HG03097 (cell line): ENCODE results near the gene CELA3B.
A peak's percentile ranks its signal among the peaks of the same experiment; 100 is the strongest.
"Not testable (repeated sequence)": the region's sequence is repeated elsewhere in the genome, so short reads cannot be mapped to it uniquely, and the experiment has no call there.

Experiments used
- ATAC-seq: cut with Tn5 transposase; IDR thresholded peaks from one replicate; pipeline ENCODE4 v1.9.1; 2021; ENCODE audit not compliant: unreplicated experiment, low FRiP score

The CELA3B gene

DNA sequence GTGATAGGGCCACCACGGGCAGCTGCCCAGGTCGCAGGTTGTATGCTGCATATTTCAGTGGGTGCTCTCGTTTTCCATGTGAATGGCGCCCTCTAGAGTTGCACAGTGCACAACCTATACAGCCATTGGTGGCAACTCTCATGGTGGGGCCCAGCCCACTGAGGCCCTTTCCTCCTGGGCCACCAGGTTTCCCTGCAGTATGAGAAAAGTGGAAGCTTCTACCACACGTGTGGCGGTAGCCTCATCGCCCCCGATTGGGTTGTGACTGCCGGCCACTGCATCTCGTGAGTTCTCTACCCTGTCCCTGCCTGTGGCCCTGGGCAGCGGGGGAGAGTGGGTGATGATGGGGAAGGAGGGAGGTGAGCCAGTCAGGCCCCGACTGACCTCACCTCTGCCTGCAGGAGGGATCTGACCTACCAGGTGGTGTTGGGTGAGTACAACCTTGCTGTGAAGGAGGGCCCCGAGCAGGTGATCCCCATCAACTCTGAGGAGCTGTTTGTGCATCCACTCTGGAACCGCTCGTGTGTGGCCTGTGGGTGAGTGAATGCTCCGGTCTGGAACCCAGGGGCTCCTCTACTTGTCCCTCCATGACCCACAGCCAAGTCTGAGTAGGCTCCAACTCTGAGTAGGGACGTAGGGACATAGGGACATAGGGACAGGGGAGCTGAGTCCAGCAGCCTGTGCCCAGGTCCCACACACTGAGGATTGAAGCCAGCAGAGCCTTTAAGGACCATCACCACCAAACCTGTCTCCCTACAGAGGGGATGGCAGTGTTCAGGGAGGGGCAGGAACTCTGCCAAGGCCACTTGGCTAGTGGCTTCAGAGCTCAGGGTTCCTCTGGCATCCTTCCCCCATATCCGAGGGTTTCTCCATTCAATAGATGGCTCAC lies 28.7 kb downstream of the CELA3B start:
- not testable (repeated sequence) for ATAC-seq

DNA sequence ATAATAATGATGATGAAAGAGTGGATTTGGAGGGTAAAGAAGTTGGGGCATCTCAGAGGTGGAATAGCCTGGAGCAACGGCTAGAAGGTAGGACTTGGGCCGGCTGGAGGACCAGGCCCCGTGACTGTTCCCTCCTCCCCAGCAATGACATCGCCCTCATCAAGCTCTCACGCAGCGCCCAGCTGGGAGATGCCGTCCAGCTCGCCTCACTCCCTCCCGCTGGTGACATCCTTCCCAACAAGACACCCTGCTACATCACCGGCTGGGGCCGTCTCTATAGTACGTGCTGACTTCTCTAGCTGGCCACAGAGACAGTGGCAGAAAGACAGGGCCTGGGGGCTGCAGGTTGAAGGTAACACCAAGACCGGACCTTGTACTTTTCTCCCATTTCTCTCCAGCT lies 29.9 kb downstream of the CELA3B start:
- ATAC-seq, result not testable (repeated sequence)

DNA sequence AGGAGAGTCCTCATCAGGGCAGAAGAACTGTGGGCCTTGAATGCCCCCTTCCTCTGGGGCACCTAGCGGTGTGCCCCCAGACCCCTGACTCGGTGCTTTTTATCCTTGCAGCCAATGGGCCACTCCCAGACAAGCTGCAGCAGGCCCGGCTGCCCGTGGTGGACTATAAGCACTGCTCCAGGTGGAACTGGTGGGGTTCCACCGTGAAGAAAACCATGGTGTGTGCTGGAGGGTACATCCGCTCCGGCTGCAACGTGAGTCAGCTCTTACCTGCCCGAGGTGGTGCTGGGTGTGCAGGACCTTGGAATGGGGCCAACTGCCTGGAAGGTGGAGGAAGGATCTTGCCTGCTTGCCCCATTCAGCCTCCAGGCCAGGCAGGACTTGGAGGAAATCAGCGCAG lies 30.4 kb downstream of the CELA3B start:
- not testable (repeated sequence) for ATAC-seq

DNA sequence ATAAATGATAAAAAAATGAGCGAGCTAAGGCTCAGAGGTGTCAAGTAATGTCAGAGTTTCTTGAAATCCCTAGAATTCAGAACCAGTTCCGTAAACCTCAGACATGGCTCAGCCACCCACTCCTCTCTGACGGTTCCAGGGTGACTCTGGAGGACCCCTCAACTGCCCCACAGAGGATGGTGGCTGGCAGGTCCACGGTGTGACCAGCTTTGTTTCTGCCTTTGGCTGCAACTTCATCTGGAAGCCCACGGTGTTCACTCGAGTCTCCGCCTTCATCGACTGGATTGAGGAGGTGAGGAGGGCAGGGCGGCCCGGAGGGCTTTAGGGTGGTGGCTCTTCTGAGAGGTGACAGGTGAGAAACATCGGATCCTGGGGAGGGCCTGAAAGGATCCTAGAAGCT lies 32.7 kb downstream of the CELA3B start:
- ATAC-seq, result not testable (repeated sequence)

DNA sequence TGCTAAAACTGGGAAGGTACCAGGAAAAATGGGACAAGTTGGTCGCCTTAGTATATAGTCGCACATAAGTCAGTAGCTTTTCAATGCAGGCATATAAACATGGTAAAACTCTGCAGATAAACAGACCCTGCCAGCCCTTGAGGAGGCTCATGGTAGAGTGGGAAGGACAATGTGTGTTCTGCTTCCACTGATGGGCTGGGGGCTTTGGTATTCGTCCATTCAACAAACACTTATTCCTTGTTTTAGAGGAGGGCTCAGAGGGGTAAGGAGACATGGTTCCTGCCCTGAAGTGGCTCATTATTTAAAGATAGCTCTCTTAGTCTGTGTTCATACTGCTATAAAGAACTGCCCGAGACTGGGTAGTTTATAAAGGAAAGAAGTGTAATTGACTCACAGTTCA lies 35.9 kb downstream of the CELA3B start:
- not testable (repeated sequence) for ATAC-seq

DNA sequence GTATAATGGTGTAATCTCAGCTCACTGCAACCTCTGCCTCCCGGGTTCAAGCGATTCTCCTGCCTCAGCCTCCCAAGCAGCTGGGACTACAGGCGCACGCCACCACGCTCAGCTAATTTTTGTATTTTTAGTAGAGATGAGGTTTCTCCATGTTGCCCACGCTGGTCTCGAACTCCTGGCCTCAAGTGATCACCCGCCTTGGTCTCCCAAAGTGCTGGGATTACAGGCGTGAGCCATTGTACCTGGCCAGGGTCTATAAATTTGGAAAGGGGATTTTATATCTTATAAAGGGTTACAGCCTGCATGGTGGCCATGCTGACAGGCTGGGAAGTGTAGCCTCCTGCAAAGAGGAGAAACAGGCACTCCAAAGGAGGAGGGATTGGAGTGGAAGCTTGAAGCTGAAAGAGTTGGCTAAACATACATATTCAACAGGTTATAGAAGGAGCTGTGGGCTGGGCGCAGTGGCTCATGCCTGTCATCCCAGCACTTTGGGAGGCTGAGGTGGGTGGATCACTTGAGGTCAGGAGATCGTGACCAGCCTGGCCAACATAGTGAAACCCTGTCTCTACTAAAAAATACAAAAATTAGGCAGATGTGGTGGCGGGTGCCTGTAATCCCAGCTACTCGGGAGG lies 37.9 kb downstream of the CELA3B start:
- not testable (repeated sequence) for ATAC-seq

DNA sequence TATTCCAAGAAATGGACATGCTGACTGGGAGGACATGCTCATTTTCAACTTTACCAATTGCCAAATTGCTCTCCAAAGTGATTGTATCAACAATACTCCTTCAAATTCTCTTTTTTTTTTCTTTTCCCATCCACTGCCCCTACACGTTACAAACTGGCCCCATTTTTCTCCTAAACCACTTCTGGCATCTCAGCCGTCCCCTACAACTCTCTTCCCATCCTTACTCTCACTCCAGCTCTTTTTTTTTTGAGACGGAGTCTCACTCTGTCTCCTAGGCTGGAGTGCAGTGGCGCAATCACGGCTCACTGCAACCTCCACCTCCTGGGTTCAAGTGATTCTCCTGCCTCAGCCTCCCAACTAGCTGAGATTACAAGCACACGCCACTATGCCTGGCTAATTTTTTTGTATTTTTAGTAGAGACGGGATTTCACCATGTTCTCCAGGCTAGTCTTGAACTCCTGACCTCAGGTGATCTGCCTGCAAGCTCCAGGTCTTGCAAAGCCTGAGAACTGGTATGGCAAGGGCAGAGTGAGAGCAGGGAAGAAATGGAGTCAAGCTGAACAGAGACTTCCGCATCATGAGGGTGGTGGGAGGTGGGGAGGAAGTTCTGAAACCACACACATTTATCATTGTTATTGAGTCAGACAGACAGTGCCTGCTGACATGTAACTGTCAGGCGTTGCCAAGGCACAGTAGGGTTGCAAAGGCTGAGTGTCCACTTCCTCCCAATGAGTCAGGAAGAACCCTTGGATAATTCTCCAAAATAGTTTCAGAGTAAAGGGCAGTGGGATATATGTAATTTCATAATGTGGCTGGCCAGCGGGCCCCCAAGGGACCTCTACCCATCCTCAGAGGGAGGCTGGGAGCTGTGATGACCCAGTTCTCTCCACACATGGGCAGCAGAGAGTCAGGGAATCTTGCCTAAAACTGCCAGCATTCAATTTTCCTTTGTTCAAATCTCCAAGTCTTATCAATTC lies 42.0 kb downstream of the CELA3B start:
- peak; percentile 65 for ATAC-seq

DNA sequence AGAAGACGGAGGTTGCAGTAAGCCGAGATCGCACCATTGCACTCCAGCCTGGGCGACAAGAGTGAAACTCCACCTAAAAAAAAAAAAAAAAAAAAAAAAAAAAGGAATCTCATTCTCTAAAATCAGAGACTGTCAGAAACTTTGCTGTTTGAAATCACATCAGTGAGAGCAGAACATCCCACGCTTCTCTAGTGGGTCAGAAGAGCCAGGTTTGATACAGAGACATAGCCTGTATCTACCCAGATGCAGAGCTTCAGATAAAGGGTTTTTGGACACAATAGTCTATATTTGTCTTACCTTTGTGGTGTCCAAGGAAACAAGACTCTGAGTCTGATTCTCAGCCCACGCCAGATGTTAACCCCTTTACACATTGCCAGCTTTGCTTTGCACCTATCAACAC lies 44.2 kb downstream of the CELA3B start:
- no peak for ATAC-seq

DNA sequence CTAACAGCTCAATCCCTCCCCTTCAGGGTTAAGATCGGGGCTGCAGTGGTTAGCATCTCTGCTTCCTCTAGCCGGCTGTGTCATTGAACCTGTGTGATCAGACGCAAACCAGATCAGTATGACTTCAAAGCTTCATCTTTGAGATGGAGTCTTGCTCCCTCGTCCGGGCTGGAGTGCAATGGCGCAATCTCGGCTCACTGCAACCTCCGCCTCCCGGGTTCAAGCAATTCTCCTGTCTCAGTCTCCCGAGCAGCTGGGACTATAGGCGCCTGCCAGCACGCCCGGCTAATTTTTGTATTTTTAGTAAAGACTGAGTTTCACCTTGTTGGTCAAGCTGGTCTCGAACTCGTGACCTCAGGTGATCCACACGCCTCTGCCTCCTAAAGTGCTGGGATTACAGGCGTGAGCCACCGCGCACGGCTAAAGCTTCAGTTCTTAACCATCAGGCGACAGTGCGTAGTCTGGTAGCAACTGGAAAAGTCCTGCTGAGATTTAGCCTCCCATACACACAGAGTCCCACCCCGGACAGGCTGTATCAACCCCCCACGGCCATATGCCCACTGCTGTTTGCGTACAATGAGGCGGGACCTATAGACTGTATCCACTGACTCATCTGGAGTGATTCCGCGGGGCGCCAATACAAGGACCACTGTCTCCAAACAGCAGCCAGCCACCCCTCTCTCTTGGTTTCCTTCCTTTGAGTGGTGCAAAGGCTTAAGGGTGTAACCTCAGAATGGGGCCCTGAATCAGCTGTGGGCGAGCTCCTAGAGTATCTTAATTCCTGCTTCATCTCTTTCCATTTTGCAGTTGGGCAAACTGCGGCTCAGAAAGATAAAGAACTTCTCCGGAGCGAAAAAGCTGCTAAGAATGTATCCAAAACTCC lies 47.9 kb downstream of the CELA3B start:
- peak; percentile 32 for ATAC-seq

DNA sequence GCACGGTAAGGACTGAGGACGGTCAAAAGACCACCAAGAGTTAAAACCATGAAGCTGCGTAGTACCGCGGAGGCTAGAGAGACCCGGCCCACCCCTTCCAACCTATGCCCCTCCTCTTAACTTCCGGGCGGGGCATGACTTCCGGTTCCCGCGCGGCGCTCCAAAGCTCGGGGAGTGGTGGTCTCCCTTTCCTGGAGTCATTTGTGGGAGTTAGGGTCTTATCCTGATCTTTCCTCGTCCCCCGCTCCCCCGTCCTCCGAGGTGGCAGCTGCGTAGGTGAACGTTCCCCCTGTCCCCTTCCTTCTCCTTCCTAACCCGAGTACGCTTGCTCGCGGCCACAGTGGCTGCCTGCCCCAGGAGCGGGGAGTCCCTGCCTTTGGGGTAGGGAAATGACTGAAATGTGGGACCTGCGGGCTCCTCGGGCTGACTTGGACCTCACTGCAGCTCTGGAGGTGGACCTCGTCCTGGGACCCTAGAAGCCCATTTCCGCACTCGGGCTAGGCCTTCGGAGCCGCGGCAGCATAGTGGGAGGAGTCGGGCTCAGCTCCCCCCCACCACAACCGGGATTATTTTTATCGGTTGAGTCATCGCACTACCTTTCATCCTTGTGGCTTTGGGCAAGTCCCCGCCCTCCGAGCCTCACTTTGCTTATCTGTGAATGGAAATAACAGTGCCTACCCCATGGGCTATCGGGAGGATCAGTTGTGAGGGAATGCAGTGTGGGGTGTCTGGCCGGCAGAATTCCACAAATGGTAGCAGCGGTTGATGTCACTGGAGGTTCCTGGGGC lies 48.7 kb downstream of the CELA3B start:
- peak; percentile 68 for ATAC-seq

DNA sequence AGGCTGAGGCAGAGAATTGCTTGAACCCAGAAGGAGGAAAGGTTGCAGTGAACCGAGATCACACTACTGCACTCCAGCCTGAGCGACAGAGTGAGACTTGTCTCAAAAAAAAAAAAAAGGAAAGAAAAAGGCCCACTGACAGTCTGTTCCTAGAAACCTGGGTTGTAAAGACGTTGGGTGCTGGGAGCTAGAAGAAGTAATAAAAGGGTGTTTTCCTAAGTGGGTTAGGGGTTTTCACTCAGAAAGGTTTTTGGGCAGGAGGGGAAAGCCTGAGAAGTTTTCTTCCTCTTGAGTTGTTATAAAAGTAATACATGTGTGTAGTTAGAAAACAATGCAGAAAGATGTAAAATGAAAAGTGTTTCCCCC lies 50.1 kb downstream of the CELA3B start:
- no peak for ATAC-seq

DNA sequence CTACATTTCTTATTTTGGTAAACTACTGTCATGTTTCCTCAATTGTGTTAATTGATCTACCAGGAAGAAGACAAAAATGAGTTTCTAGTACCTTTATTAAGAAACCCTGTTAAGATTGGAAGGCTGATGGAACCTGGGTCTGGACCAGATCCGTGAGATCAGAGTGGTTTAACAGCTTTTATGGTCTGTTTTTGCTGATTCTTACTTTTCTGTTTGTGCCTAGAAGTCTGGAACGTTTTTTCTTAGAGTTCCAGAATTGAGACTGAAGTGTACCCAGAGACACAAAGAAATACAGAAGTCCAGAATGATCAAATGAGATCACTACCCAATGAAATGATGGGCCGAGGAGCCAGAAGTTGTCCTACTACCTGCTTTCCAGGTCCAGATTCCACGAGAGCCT lies 53.2 kb downstream of the CELA3B start:
- ATAC-seq, result no peak

DNA sequence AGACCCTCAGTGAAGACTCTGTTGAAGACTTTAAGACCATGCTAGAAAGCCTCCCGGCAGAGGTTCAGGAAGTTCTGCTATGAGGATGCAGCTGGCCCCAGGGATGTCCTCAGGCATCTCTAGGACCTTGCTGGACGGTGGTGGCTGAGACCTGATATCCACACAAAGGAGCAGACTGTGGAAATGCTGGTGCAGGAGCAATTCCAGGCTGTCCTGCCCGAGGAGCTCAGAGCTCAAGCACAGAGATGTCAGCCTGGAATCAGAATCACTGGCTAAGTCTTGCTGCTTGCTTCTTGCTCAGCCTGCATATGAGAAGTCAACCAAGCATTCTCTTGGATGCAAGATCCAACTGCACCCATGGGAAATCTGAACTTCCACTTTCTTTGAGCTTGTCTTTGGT lies 53.7 kb downstream of the CELA3B start:
- ATAC-seq, result no peak

DNA sequence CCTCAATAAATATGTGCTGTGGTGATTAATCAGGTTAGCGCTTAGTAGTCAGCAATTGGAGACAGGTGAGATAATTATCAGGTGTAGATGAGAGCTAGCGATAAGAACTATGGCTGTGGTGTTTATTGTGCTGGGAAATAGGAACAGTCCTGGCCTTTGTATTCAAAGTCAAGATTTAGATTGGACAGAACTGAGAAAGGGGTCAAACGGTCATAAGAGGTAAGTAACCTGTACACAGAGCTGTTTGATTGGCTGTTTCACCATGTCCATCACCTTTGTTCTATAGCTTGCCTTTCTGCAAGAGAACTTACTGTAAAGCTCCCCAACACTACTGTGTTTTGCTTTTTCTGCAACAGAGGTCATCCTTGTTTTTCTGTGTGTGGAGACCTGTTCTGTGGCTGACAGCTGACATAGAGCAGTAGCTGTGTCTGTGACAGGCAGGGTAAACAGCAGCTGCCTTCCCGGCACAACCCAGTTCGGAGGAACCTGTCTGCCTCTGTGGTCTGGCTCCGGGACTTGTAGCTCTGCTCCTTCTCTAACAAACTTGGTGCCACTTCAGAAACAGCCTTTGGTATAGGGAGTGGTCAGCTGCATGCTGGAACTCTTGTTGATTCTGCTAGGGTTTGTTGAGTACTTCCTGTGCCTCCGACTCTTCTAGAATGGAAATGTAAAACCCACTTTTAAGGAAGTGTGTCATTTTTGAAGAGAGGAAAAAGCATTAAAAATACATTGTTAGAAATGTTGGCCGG lies 54.6 kb downstream of the CELA3B start:
- ATAC-seq, result no peak

DNA sequence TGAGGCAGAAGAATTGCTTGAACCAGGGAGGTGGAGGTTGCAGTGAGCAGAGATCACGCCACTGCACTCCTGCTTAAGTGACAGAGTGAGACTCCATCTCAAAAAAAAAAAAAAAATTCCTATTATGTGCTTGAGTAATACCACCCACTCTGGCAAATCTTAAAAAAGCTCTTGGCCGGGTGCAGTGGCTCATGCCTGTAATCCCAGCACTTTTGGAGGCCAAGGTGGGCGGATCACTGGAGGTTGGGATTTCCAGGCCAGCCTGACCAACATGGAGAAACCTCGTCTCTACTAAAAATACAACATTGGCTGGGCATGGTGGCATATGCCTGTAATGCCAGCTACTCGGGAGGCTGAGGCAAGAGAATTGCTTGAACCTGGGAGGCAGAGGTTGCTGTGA lies 58.0 kb downstream of the CELA3B start:
- ATAC-seq, result not testable (repeated sequence)

DNA sequence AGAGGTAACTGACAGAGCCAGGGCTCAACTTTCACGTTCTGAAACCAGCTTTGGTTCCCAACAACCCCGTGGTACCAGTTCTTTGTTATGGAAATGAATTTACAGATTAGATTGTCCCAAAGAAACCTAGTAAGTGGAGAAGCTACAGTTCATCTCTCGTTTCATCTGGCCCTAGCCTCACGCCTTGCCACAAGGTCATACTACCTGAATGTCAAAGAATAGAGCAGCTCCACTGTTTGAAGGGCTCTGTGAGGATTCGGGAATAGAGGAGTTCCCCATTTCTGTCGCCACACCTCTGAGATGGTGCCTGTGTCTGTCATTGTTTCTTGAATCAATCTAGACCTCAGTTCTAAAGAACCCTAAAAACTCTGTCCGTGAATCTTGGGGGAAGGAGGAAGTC lies 60.7 kb downstream of the CELA3B start:
- no peak for ATAC-seq

DNA sequence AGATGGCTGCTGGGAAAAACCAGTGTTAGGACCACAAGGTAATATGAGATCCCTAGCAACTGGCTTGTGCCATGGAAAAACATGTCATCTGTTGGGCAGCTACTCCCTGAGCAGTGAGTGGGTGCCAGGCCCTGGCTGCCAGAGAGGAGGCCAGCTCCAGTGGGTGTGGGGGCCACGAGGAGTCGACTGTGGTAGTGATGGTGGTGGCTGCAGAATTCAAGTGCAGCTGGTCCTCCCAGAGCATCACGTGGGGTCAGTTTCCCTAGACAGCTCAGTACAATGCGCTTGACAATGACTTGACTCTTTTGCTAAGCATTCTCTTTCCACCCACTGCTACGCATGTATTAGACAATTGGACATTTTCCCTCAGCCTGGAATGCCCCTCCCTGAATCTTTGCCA lies 61.2 kb downstream of the CELA3B start:
- ATAC-seq, result no peak
